OCI-LY3 (cell line): ENCODE data around the gene MEAK7.

Experiments used
- H2AFZ ChIP-seq: fragments of 200-600, 300-600 bp; shearing (Covaris generic); 2 replicates; pipeline ENCODE4 v1.6.0; 2014; ENCODE audit warnings: antibody characterized with exemption, low read depth, low read length
- H3K27ac ChIP-seq: fragments of 200-600, 300-600 bp; sonication (generic); 2 replicates; pipeline ENCODE4 v1.5.1; 2014; ENCODE audit warnings: mild to moderate bottlenecking, low read length, moderate library complexity, mixed read lengths
- H3K27me3 ChIP-seq: fragments of 200-600, 300-600 bp; sonication (generic); 2 replicates; pipeline ENCODE4 v1.6.1; 2014; ENCODE audit warnings: low read depth, low read length, mixed read lengths
- H3K36me3 ChIP-seq: fragments of 200-600, 300-600 bp; sonication (generic); replicated peaks from 2 replicates; pipeline ENCODE3; 2014; ENCODE audit warnings: low read depth, low read length, mixed read lengths
- H3K4me1 ChIP-seq: fragments of 300-600, 200-600 bp; sonication (generic); 2 replicates; pipeline ENCODE4 v1.6.1; 2014; ENCODE audit warnings: low read length, mixed read lengths
- H3K4me2 ChIP-seq: fragments of 200-600, 300-600 bp; sonication (generic); 2 replicates; pipeline ENCODE4 v1.6.1; 2014; ENCODE audit warnings: low read length, mixed read lengths
- H3K4me3 ChIP-seq: fragments of 300-600, 200-600 bp; sonication (generic); 2 replicates; pipeline ENCODE4 v1.5.1; 2014; ENCODE audit warnings: antibody characterized with exemption, mild to moderate bottlenecking, low read length, moderate library complexity
- H3K79me2 ChIP-seq: fragments of 300-600, 200-600 bp; shearing (Covaris generic); 2 replicates; pipeline ENCODE4 v1.6.1; 2014; ENCODE audit warnings: mild to moderate bottlenecking, low read length, mixed read lengths
- H3K9ac ChIP-seq: fragments of 300-600, 200-600 bp; shearing (Covaris generic); 2 replicates; pipeline ENCODE4 v1.6.0; 2014; ENCODE audit warnings: mild to moderate bottlenecking, low read length, moderate library complexity
- H3K9me3 ChIP-seq: fragments of 200-600, 300-600 bp; shearing (Covaris generic); 2 replicates; pipeline ENCODE4 v1.6.1; 2014; ENCODE audit warnings: low read length, mixed read lengths; ENCODE audit not compliant: insufficient read depth
- H4K20me1 ChIP-seq: fragments of 200-600, 300-600 bp; sonication (generic); 2 replicates; pipeline ENCODE4 v1.6.1; 2016; ENCODE audit warnings: low read length, mixed read lengths; ENCODE audit not compliant: insufficient read depth
- CTCF ChIP-seq: fragments of 200-600, 300-600 bp; sonication (generic); IDR thresholded peaks from 2 replicates; pipeline ENCODE4 v1.5.1; 2014; ENCODE audit warnings: antibody characterized with exemption, low read length, low read depth
- EZH2phosphoT487 ChIP-seq: fragments of 200-600 bp; shearing (Covaris generic); IDR thresholded peaks from 2 replicates; pipeline ENCODE4 v1.6.1; 2018; ENCODE audit warnings: antibody characterized with exemption, mixed run types, low read depth

Gene MEAK7

GRCh38 chr16:84546669-84547545 lies 42.4 kb upstream of the MEAK7 start:
- H3K4me3 ChIP-seq = no peak overlapping the region
- peaks cover 10% of the 10 kb centered on the region for H3K4me1 ChIP-seq
- H3K9me3 ChIP-seq = no peaks in the 10 kb centered on the region
- no peak overlapping the region for H3K27ac ChIP-seq
- no peak overlapping the region for H2AFZ ChIP-seq
- H4K20me1 ChIP-seq = no peaks in the 10 kb centered on the region
- 0 out of 2 replicates have a peak, but pooled peaks cover 5% of the 10 kb centered on the region for H3K27me3 ChIP-seq
- H3K4me2 ChIP-seq = no peak overlapping the region
- H3K36me3 ChIP-seq = no peaks in the 10 kb centered on the region
- TF ChIP-seq CTCF = no peak
- H3K9ac ChIP-seq = no peak overlapping the region
- H3K79me2 ChIP-seq = no peaks in the 10 kb centered on the region

GRCh38 chr16:84545114-84545737 lies 40.8 kb upstream of the MEAK7 start:
- no peak overlapping the region for H3K9ac ChIP-seq
- H3K9me3 ChIP-seq = no peaks in the 10 kb centered on the region
- peaks cover 7% of the 10 kb centered on the region; the same call in 1 of the 2 replicates for H3K4me1 ChIP-seq
- H3K27me3 ChIP-seq = 0 out of 2 replicates have a peak, but pooled peaks cover 5% of the 10 kb centered on the region
- TF ChIP-seq EZH2phosphoT487 (no peak), CTCF (no peak)
- H3K27ac ChIP-seq = no peak overlapping the region
- H3K4me3 ChIP-seq = no peak overlapping the region
- no peak overlapping the region for H3K4me2 ChIP-seq
- no peaks in the 10 kb centered on the region for H3K79me2 ChIP-seq
- no peak overlapping the region for H2AFZ ChIP-seq
- H3K36me3 ChIP-seq = no peaks in the 10 kb centered on the region
- no peaks in the 10 kb centered on the region for H4K20me1 ChIP-seq

GRCh38 chr16:84544031-84544773 lies 39.7 kb upstream of the MEAK7 start:
- Histone ChIP-seq H3K36me3 (no peaks in the 10 kb centered on the region), H3K4me1 (peaks cover 3% of the 10 kb centered on the region; the same call in 1 of the 2 replicates), H4K20me1 (no peaks in the 10 kb centered on the region), H3K27ac (no peak overlapping the region), H3K9me3 (no peaks in the 10 kb centered on the region), H2AFZ (no peak overlapping the region), H3K79me2 (no peaks in the 10 kb centered on the region), H3K9ac (no peak overlapping the region), H3K4me2 (no peak overlapping the region), H3K27me3 (0 out of 2 replicates have a peak, but pooled peaks cover 5% of the 10 kb centered on the region), H3K4me3 (no peak overlapping the region)
- no peak for TF ChIP-seq EZH2phosphoT487
- TF ChIP-seq CTCF = no peak

- Histone ChIP-seq H4K20me1 (no peaks in the 10 kb centered on the region), H3K9me3 (no peaks in the 10 kb centered on the region), H3K79me2 (no peaks in the 10 kb centered on the region), H3K9ac (no peak overlapping the region), H3K27ac (no peak overlapping the region), H3K36me3 (no peaks in the 10 kb centered on the region), H3K4me2 (no peak overlapping the region), H3K27me3 (0 out of 2 replicates have a peak, but pooled peaks cover 5% of the 10 kb centered on the region), H2AFZ (no peak overlapping the region), H3K4me1 (no peaks in the 10 kb centered on the region), H3K4me3 (no peak overlapping the region)
- TF ChIP-seq EZH2phosphoT487 (no peak), CTCF (no peak)
Observed at GRCh38 chr16:84543253-84543652, 38.8 kb upstream of the MEAK7 start.
